ENCODE measurements around the gene MRPS27.

DNA sequence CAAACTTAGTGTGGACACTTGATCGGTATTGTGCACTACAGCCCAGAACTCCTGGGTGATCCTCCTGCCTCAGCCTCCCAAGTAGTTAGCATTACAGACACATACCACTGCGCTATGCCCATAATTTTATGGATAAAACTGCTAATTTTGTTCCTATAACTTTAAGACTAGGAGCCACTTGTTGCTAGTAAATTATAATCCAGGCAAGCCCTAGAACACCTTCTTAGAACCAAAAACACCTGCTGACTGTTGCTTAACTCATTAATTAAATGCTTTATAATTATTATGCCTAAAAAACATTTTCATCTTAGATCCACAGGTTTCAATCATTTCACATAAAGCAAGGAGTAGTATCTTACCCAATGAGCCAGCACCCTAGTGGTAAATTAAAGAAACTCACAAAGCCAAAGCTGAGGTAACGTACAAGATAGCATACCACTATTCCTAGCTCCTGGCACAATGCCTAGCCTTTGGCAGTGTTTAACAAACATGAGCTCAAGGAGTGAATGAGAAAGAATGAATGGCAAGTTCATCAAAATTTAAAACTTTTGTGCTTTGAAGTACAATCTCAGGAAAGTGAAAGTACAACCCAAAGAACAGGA, 5.4 kb downstream of the MRPS27 start:
- TF ChIP-seq, protein P1, sequence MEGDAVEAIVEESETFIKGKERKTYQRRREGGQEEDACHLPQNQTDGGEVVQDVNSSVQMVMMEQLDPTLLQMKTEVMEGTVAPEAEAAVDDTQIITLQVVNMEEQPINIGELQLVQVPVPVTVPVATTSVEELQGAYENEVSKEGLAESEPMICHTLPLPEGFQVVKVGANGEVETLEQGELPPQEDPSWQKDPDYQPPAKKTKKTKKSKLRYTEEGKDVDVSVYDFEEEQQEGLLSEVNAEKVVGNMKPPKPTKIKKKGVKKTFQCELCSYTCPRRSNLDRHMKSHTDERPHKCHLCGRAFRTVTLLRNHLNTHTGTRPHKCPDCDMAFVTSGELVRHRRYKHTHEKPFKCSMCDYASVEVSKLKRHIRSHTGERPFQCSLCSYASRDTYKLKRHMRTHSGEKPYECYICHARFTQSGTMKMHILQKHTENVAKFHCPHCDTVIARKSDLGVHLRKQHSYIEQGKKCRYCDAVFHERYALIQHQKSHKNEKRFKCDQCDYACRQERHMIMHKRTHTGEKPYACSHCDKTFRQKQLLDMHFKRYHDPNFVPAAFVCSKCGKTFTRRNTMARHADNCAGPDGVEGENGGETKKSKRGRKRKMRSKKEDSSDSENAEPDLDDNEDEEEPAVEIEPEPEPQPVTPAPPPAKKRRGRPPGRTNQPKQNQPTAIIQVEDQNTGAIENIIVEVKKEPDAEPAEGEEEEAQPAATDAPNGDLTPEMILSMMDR (IDR thresholded peaks at IDR 0.05): no peak
- no peak for TF ChIP-seq POLR2A (IDR thresholded peaks at IDR 0.05)
